ENCODE results near the gene BMPR1B. TPM values are rescaled to one million over a fixed set of nuclear protein-coding genes. Genes with fewer than 3 reads are reported as not detected.

The BMPR1B gene
- total RNA-seq, 1 experiment from 2014 or later: 7.1 TPM

- Histone ChIP-seq H3K9ac (ENCODE audit: low read length) (no peak overlapping the region), H3K79me2 (ENCODE audit: low read length) (no peaks in the 10 kb centered on the region), H3K27me3 (ENCODE audit: low read length) (no peaks in the 10 kb centered on the region), H4K20me1 (ENCODE audit: low read length) (no peaks in the 10 kb centered on the region), H3K27ac (ENCODE audit: low read length) (no peak overlapping the region), H2AFZ (ENCODE audit: low read length) (no peak overlapping the region), H3F3A (ENCODE audit: low read length, unreplicated experiment) (no peaks in the 10 kb centered on the region), H3K36me3 (ENCODE audit: low read depth, low read length) (no peaks in the 10 kb centered on the region), H3K4me2 (ENCODE audit: low read length) (no peak overlapping the region), H3K9me3 (ENCODE audit: low read length) (no peaks in the 10 kb centered on the region), H3K4me1 (ENCODE audit: insufficient read depth, low read length) (no peaks in the 10 kb centered on the region), H3K9me2 (replicated peaks; ENCODE audit: low read length) (no peaks in the 10 kb centered on the region), H3K4me3 (ENCODE audit: low read length) (no peak overlapping the region)
- TF ChIP-seq EZH2phosphoT487 (IDR thresholded peaks at IDR 0.05; ENCODE audit: borderline replicate concordance, low read length) (no peak), CTCF (conservative IDR thresholded peaks at IDR 0.05; ENCODE audit: low read depth, low read length) (no peak), EZH2 (IDR thresholded peaks at IDR 0.05; ENCODE audit: low read length, unreplicated experiment) (no peak)
- DNase-seq (no peak), ATAC-seq (no peak)
- POLR2A ChIA-PET (ENCODE audit: unreplicated experiment): no interaction called here
- CTCF ChIA-PET: no interaction called here
- no TSS peak for BruUV-seq (replicated peaks)
- intact Hi-C loops (cut with micrococcal nuclease): no loop called here
Observed at GRCh38 chr4:94905511-94905910, 147.8 kb downstream of the BMPR1B start.

- ChIA-PET CTCF (no interaction called here), POLR2A (ENCODE audit: unreplicated experiment) (no interaction called here)
- no peak for TF ChIP-seq CTCF (conservative IDR thresholded peaks at IDR 0.05; ENCODE audit: low read depth, low read length)
- TF ChIP-seq EZH2 (IDR thresholded peaks at IDR 0.05; ENCODE audit: low read length, unreplicated experiment): no peak
- no peak for TF ChIP-seq EZH2phosphoT487 (IDR thresholded peaks at IDR 0.05; ENCODE audit: borderline replicate concordance, low read length)
- H3K27ac ChIP-seq (ENCODE audit: low read length): no peak overlapping the region
- no peaks in the 10 kb centered on the region for H4K20me1 ChIP-seq (ENCODE audit: low read length)
- BruUV-seq (replicated peaks): no TSS peak
- no peaks in the 10 kb centered on the region for H3K79me2 ChIP-seq (ENCODE audit: low read length)
- no peaks in the 10 kb centered on the region for H3K9me2 ChIP-seq (replicated peaks; ENCODE audit: low read length)
- H2AFZ ChIP-seq (ENCODE audit: low read length): no peak overlapping the region
- no peak for ATAC-seq
- no peaks in the 10 kb centered on the region for H3K9me3 ChIP-seq (ENCODE audit: low read length)
- H3K4me3 ChIP-seq (ENCODE audit: low read length): no peak overlapping the region
- H3K9ac ChIP-seq (ENCODE audit: low read length): no peak overlapping the region
- no peak overlapping the region for H3K4me2 ChIP-seq (ENCODE audit: low read length)
- H3K4me1 ChIP-seq (ENCODE audit: insufficient read depth, low read length): no peaks in the 10 kb centered on the region
- no peaks in the 10 kb centered on the region for H3F3A ChIP-seq (ENCODE audit: low read length, unreplicated experiment)
- no peaks in the 10 kb centered on the region for H3K36me3 ChIP-seq (ENCODE audit: low read depth, low read length)
- DNase-seq: no peak
- no peaks in the 10 kb centered on the region for H3K27me3 ChIP-seq (ENCODE audit: low read length)
- intact Hi-C loops (cut with micrococcal nuclease): no loop called here
Observed at GRCh38 chr4:94909645-94910044, 151.9 kb downstream of the BMPR1B start.

GRCh38 chr4:94911106-94911505 lies 153.4 kb downstream of the BMPR1B start:
- POLR2A ChIA-PET (ENCODE audit: unreplicated experiment): no interaction called here
- CTCF ChIA-PET: no interaction called here
- H3K4me1 ChIP-seq (ENCODE audit: insufficient read depth, low read length): no peaks in the 10 kb centered on the region
- no peak for TF ChIP-seq CTCF (conservative IDR thresholded peaks at IDR 0.05; ENCODE audit: low read depth, low read length)
- no peak for TF ChIP-seq EZH2 (IDR thresholded peaks at IDR 0.05; ENCODE audit: low read length, unreplicated experiment)
- no peak for TF ChIP-seq EZH2phosphoT487 (IDR thresholded peaks at IDR 0.05; ENCODE audit: borderline replicate concordance, low read length)
- no peaks in the 10 kb centered on the region for H3K79me2 ChIP-seq (ENCODE audit: low read length)
- H3K27me3 ChIP-seq (ENCODE audit: low read length): no peaks in the 10 kb centered on the region
- H2AFZ ChIP-seq (ENCODE audit: low read length): no peak overlapping the region
- H3K9me3 ChIP-seq (ENCODE audit: low read length): no peaks in the 10 kb centered on the region
- no peak overlapping the region for H3K4me3 ChIP-seq (ENCODE audit: low read length)
- DNase-seq: no peak
- H3K4me2 ChIP-seq (ENCODE audit: low read length): no peak overlapping the region
- intact Hi-C loops (cut with micrococcal nuclease): no loop called here
- no peaks in the 10 kb centered on the region for H3F3A ChIP-seq (ENCODE audit: low read length, unreplicated experiment)
- H3K27ac ChIP-seq (ENCODE audit: low read length): no peak overlapping the region
- H3K9me2 ChIP-seq (replicated peaks; ENCODE audit: low read length): no peaks in the 10 kb centered on the region
- H3K36me3 ChIP-seq (ENCODE audit: low read depth, low read length): no peaks in the 10 kb centered on the region
- H4K20me1 ChIP-seq (ENCODE audit: low read length): no peaks in the 10 kb centered on the region
- H3K9ac ChIP-seq (ENCODE audit: low read length): no peak overlapping the region
- BruUV-seq (replicated peaks): no TSS peak
- no peak for ATAC-seq

Data from PC-3 (cell line).